Measurements from ENCODE around the gene MEGF8. TPM values are rescaled to one million over a fixed set of nuclear protein-coding genes. Genes with fewer than 3 reads are reported as not detected.

The MEGF8 gene
- total RNA-seq, 1 donor from 2014 or later: 16.4 TPM

GRCh38 chr19:42409477-42409876, 84.0 kb downstream of the MEGF8 start:
- peak; percentile 33 for DNase-seq
- no peak overlapping the region for H3K27ac ChIP-seq

DNA sequence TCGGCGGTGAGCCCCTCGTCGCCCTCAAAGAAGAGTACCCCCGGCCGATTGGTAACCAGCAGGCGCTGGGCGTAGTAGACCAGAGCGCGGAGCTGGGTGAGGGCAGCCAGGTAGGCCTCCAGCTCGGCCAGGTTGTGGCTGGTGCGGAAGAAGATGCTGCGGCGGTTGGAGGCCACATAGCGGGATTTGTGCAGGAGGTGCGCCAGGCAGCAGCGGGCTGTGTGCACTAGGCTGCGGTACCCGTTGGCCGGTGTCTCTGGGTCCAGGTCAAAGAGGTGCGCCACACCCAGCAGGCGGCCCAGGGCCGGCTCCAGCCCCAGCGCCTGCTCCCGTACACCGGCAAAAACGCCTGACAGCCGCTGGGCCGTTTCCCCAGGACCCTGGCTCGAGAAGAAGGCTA, 84.9 kb downstream of the MEGF8 start:
- Histone ChIP-seq H3K4me1 (no peaks in the 10 kb centered on the region), H3K36me3 (no peaks in the 10 kb centered on the region), H3K27me3 (ENCODE audit: low read depth) (no peaks in the 10 kb centered on the region), H3K9me3 (no peaks in the 10 kb centered on the region), H3K27ac (no peak overlapping the region), H3K4me3 (no peak overlapping the region)
- DNase-seq: peak; percentile 41
- TF ChIP-seq, protein P1, sequence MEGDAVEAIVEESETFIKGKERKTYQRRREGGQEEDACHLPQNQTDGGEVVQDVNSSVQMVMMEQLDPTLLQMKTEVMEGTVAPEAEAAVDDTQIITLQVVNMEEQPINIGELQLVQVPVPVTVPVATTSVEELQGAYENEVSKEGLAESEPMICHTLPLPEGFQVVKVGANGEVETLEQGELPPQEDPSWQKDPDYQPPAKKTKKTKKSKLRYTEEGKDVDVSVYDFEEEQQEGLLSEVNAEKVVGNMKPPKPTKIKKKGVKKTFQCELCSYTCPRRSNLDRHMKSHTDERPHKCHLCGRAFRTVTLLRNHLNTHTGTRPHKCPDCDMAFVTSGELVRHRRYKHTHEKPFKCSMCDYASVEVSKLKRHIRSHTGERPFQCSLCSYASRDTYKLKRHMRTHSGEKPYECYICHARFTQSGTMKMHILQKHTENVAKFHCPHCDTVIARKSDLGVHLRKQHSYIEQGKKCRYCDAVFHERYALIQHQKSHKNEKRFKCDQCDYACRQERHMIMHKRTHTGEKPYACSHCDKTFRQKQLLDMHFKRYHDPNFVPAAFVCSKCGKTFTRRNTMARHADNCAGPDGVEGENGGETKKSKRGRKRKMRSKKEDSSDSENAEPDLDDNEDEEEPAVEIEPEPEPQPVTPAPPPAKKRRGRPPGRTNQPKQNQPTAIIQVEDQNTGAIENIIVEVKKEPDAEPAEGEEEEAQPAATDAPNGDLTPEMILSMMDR (IDR thresholded peaks at IDR 0.05): no peak
- ATAC-seq: no peak
- intact Hi-C loops (cut with DNase I): no loop called here

More at GRCh38 chr19:42409477-42409876, 84.0 kb downstream of the MEGF8 start:
- Histone ChIP-seq H3K4me1 (no peaks in the 10 kb centered on the region), H3K4me3 (no peak overlapping the region), H3K9me3 (no peaks in the 10 kb centered on the region), H3K27me3 (ENCODE audit: low read depth) (no peaks in the 10 kb centered on the region), H3K36me3 (no peaks in the 10 kb centered on the region)
- no peak for ATAC-seq
- TF ChIP-seq, protein P1 (IDR thresholded peaks at IDR 0.05): no peak
- intact Hi-C loops (cut with DNase I): no loop called here

GRCh38 chr19:42411581-42412178, 86.2 kb downstream of the MEGF8 start:
- Histone ChIP-seq H3K27ac (no peak overlapping the region), H3K9me3 (no peaks in the 10 kb centered on the region), H3K36me3 (no peaks in the 10 kb centered on the region), H3K4me1 (no peaks in the 10 kb centered on the region), H3K27me3 (ENCODE audit: low read depth) (no peaks in the 10 kb centered on the region), H3K4me3 (no peak overlapping the region)
- intact Hi-C loops (cut with DNase I): no loop called here
- TF ChIP-seq, protein P1 (IDR thresholded peaks at IDR 0.05): no peak
- DNase-seq: peak; percentile 10
- ATAC-seq: no peak

- ATAC-seq: no peak
- Histone ChIP-seq H3K9me3 (no peaks in the 10 kb centered on the region), H3K27ac (no peak overlapping the region), H3K27me3 (ENCODE audit: low read depth) (no peaks in the 10 kb centered on the region), H3K4me1 (no peaks in the 10 kb centered on the region), H3K36me3 (no peaks in the 10 kb centered on the region), H3K4me3 (no peak overlapping the region)
- DNase-seq: peak; percentile 30
- intact Hi-C loops (cut with DNase I): no loop called here
- TF ChIP-seq, protein P1 (IDR thresholded peaks at IDR 0.05): no peak
Measured at GRCh38 chr19:42412227-42412626, 86.8 kb downstream of the MEGF8 start.

DNA sequence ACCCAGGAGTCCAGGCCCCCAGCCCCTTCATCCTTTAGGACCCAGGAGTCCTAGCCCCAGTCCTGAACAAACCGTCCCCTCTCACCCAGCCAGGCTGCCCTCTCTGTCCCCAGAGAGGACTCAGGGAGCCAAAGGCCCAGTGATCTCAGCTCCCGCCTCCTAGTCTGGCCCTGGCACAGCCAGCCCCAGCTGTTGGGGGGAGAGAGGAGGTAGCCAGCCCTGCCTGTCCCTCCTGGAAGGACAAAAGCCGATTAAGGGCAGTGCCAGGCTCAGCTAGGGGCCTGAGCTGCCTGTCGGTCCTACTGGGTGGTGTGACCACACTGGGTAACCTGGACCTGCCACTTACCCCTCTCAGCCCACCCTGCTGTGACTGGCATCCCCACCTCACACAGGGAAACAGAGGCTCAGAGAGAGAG, 87.2 kb downstream of the MEGF8 start:
- no peaks in the 10 kb centered on the region for H3K27me3 ChIP-seq (ENCODE audit: low read depth)
- no peak for ATAC-seq
- no peak for DNase-seq
- H3K4me1 ChIP-seq: no peaks in the 10 kb centered on the region
- no peak overlapping the region for H3K4me3 ChIP-seq
- TF ChIP-seq, protein P1 (IDR thresholded peaks at IDR 0.05): no peak
- no peaks in the 10 kb centered on the region for H3K36me3 ChIP-seq
- intact Hi-C loops (cut with DNase I): no loop called here
- no peaks in the 10 kb centered on the region for H3K9me3 ChIP-seq
- no peak overlapping the region for H3K27ac ChIP-seq
